Fibroblast of peridontal ligament (primary cell): ENCODE data around the gene NTSR1.

ENCODE experiments used
- DNase-seq: peaks from one replicate; pipeline ENCODE4 v3.0.0-alpha.2; 2010; ENCODE audit errors: extremely low read depth

Gene NTSR1

DNA sequence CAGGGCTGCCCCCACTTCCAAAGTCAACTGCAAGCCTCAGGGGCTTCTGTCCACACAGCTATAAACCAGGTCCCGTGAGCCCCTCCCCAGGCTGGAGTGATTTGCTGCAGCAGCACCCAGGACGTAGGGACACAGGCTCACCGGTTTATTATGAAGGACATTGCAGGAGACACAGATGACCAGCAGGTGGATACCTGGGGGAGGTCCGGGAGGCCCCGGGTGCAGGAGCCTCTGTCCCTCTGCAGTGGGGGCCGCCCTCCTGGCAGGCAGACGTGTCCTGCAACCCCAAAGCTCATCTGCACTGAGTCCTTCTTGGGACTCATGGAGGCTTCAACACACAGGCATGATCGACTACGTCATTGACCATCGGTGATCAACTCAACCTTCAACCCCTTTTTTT is 14.5 kb upstream of the NTSR1 start:
- no peak for DNase-seq

DNA sequence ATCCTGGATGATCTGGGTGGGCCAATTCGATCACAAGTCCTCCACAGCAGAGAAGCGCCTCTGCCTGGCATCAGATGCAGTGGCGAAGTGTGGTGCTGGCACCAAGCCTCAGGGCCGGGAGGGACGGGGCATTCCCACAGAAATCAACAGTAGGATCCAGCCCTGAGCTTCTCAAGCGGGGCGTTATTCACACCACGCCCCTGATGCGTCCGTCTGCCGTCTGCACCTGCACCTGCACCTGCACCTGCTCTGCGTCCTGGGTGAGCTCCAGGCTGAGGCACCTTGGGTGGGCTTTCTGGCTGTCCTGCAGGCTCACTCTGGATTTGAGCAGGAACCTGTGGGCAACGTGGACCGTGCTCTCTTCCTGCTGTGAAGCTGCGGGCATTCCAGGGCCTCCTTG is 13.8 kb upstream of the NTSR1 start:
- DNase-seq, result no peak

DNA sequence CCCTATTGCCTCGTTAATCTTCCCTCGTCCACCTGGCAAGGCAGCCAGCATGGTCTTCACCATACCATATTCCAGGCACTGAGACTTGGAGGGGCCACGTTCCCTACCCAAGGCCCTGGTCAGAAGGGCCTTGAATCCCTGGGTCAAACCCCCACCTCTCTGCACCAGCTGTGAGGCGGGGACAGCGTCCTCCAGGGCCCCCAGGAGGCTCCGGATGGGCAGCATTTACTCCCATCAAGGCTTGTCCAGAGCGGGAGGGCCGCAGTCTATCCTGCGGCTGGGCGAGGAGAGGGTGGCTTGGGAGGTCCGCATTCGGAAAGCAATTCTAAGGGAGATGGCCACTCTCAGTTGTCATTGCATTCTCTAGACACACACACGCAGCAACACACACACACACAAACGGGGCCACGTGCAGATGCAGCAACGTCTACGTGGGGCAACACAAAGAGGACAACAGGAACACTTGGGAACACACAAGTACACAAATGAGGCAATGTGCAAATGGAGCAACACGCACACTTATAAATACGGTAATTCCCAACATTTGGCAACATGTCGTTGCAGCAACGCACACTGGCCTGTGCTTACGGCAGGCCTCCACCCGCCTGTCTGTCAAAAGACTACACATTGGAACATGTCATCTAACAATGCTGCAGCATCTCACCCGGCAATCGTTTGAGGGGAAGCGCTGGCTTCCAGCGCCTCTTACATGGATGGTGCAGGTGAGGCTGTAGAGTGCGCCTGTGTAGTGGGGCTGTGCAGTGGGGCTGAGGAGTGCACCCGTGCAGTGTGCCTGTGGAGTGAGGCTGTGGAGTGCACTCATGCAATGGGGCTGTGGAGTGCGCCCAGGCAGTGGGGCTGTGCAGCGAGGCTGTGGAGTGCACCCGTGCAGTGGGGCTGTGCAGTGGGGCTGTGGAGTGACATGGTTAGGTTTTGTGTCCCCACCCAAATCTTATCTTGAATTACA is 12.9 kb upstream of the NTSR1 start:
- DNase-seq, result no peak

- no peak for DNase-seq
Measured at GRCh38 chr20:62696434-62696957, 12.1 kb upstream of the NTSR1 start.

GRCh38 chr20:62696989-62697388 is 11.6 kb upstream of the NTSR1 start:
- no peak for DNase-seq

- DNase-seq, result no peak
Measured at GRCh38 chr20:62697468-62697912, 11.1 kb upstream of the NTSR1 start.

- no peak for DNase-seq
Measured at GRCh38 chr20:62698231-62698630, 10.4 kb upstream of the NTSR1 start.

GRCh38 chr20:62699296-62699695 is 9.3 kb upstream of the NTSR1 start:
- no peak for DNase-seq

DNA sequence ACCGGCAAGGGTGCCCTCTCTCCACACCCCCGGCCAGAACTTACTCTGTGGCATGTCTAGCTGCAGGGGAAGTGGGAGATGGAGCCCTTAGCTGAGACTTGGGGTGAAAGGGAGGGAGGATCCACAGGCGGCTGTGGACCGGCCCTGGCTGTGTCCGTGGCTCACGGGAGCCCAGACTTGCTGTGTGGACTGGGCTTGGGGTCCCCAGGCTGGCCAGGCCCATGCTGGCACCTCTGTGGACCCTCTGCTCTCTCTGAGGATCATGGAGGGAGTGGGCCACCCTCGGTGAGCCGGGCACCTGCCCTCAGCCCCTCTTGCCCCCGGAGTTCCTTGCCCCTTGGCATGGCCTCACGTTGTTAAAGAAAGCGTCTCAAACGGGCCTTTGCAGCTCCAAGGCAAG is 8.9 kb upstream of the NTSR1 start:
- no peak for DNase-seq

DNA sequence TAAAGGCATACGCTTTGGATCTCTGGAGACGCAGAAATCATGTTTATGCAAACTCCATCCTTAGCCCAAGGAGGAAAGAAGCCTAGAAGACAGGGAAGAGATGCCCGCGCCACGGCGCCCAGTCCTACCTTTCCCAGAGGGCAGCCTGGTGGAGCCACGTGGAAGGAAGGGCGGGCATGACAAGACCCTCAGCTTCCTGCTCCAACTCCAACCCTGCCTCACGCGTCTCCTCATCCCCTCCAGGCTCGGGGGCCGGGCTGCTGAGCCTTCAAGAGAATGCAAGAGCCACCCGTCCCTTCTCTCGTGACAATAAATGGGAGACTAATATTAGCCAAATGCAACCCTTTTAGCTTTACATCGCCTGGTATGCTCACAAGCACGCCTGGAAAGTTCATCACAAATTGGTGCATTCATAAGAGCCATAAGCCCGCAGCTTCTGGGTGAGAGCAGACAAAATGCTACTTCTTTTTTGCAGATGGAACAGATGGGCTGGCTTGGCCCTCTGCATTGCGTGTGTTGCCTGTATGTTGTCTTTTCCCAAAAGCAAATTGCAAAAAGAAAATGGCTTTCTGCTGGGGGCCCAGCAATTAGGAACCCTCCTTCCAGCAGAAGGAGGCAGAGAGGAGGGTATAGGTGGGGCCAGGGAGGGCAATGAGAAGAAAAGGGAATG is 8.2 kb upstream of the NTSR1 start:
- no peak for DNase-seq

- no peak for DNase-seq
Measured at GRCh38 chr20:62701161-62702012, 7.2 kb upstream of the NTSR1 start.

- DNase-seq, result no peak
Measured at GRCh38 chr20:62702013-62702300, 6.7 kb upstream of the NTSR1 start.

- peak; percentile 87 for DNase-seq
Measured at GRCh38 chr20:62702895-62703852, 5.5 kb upstream of the NTSR1 start.

DNA sequence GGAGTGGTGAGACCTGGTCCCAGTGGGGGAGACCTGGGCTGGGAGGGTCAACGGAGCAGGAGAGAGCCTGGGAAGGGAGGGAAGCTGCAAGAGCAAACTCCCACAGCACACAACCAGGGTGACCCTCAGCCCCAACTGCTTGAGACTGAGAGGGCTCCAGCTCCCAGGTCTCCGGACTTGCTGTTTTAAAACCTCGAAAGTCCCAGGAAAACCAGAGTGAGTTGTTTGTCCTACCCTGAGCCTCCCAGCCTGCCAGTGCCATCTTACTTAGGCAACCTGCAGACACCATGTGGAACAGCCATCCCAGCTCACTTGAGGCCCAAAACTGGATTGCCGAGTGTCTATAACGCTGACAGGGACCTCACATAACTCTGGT is 4.8 kb upstream of the NTSR1 start:
- DNase-seq, result no peak

- peak; percentile 85 for DNase-seq
Measured at GRCh38 chr20:62704341-62704948, 4.2 kb upstream of the NTSR1 start.

GRCh38 chr20:62705627-62706026 is 3.0 kb upstream of the NTSR1 start:
- no peak for DNase-seq

DNA sequence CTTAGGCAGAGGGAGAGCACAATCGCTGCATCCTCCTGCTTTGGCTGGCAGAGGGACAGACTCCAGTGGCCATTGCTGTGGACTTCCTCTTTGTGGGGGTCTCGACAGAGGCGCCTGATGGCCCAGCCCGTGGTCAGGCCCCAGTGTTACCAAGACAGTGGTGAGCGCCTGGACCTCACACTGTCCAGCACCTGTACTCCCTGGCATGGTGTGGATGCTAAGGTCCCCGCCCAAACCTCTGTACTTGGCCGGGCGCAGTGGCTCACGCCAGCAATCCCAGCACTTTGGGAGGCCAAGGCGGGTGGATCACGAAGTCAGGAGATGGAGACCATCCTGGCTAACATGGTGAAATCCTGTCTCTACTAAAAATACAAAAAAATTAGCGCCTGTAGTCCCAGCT is 2.3 kb upstream of the NTSR1 start:
- DNase-seq, result no peak

- DNase-seq, result no peak
Measured at GRCh38 chr20:62706857-62707256, 1.8 kb upstream of the NTSR1 start.

GRCh38 chr20:62707276-62707920 is 1.2 kb upstream of the NTSR1 start:
- no peak for DNase-seq

DNA sequence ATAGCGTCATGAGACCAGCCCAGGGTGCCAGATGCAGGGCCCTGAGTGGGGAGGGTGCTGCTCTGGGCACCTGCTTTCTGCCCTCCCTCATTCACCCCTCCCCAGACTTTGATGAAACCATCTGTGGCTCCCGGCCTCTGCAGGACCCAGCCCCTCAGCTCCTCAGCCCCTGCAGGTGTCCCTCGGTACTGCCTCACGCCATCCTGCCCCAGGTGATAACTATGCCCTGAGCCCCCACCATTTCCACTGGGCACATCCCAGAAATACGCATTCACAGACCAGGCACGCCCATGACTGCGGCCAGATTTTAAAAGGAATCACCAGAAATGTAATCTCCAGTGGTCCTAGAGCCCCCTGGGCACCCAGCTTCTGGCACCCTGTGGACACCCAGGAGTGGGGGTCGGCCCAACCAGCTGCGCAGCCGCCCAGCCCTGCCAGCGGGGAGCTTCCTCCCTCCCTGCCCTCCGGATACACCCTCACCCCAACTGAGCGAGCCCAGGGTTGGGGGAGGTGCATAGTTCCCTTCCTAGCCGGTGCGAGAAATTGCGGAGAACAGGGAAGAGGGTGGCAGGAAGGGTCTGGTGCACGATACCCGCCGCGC is 615 bp upstream of the NTSR1 start:
- no peak for DNase-seq
